ENCODE measurements around the gene TBC1D30.

Gene TBC1D30

GRCh38 chr12:64821116-64821630, 3.3 kb upstream of the TBC1D30 start:
- H3K27ac ChIP-seq = peak overlapping the region; percentile 48
- TF ChIP-seq ZFX (IDR thresholded peaks at IDR 0.05; ENCODE audit: borderline replicate concordance) = no peak
- TF ChIP-seq, protein P1, sequence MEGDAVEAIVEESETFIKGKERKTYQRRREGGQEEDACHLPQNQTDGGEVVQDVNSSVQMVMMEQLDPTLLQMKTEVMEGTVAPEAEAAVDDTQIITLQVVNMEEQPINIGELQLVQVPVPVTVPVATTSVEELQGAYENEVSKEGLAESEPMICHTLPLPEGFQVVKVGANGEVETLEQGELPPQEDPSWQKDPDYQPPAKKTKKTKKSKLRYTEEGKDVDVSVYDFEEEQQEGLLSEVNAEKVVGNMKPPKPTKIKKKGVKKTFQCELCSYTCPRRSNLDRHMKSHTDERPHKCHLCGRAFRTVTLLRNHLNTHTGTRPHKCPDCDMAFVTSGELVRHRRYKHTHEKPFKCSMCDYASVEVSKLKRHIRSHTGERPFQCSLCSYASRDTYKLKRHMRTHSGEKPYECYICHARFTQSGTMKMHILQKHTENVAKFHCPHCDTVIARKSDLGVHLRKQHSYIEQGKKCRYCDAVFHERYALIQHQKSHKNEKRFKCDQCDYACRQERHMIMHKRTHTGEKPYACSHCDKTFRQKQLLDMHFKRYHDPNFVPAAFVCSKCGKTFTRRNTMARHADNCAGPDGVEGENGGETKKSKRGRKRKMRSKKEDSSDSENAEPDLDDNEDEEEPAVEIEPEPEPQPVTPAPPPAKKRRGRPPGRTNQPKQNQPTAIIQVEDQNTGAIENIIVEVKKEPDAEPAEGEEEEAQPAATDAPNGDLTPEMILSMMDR (IDR thresholded peaks at IDR 0.05) = no peak

DNA sequence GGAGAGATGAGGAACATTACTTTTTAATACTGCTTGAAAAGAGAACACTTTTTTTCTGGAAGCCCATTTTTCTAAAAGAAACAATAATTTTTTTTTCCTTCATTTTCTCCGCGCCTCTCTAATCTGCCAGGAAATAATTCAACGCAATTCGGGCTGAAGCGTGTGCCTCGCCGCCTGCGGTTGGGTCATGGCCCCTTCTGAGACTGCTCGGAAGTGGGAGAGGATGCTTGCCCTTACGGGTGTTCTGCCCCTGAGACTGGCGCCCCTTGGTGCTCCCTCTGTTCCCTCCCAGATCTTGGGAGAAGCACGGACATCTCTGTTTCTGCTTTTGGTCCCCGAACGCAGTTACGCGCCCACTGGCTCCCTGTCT, 332 bp upstream of the TBC1D30 start:
- H3K27ac ChIP-seq = no peak overlapping the region
- TF ChIP-seq, protein P1 (IDR thresholded peaks at IDR 0.05) = no peak
- no peak for TF ChIP-seq ZFX (IDR thresholded peaks at IDR 0.05; ENCODE audit: borderline replicate concordance)

GRCh38 chr12:64825143-64826021, 935 bp downstream of the TBC1D30 start:
- no peak overlapping the region for H3K27ac ChIP-seq
- no peak for TF ChIP-seq ZFX (IDR thresholded peaks at IDR 0.05; ENCODE audit: borderline replicate concordance)
- TF ChIP-seq, protein P1 (IDR thresholded peaks at IDR 0.05) = no peak

- H3K27ac ChIP-seq = no peak overlapping the region
- TF ChIP-seq ZFX (IDR thresholded peaks at IDR 0.05; ENCODE audit: borderline replicate concordance) = no peak
- TF ChIP-seq, protein P1 (IDR thresholded peaks at IDR 0.05) = no peak
These were observed 1.8 kb downstream of the TBC1D30 start for GRCh38 chr12:64826234-64826633.

DNA sequence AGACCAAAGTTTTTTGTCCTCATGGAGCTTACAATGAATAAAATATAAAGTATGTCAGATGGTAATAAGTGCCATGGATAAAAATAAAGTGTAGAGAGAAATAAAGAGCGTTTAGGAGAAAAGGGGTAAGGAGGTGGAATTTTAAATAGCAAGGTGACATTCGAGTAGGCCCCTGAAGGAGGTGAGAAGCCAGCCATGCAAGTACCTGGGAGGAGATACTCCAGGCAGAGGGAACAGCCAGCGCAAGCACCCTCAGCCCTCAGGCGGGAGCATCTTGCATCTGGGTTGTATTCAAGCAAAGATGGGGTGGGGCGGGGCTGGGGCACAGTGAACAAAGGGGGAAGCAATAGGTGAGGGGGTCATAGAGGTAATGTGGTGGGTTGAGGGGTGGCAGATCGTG, 4.3 kb downstream of the TBC1D30 start:
- TF ChIP-seq ZFX (IDR thresholded peaks at IDR 0.05; ENCODE audit: borderline replicate concordance) = no peak
- TF ChIP-seq, protein P1 (IDR thresholded peaks at IDR 0.05) = no peak
- H3K27ac ChIP-seq = no peak overlapping the region

DNA sequence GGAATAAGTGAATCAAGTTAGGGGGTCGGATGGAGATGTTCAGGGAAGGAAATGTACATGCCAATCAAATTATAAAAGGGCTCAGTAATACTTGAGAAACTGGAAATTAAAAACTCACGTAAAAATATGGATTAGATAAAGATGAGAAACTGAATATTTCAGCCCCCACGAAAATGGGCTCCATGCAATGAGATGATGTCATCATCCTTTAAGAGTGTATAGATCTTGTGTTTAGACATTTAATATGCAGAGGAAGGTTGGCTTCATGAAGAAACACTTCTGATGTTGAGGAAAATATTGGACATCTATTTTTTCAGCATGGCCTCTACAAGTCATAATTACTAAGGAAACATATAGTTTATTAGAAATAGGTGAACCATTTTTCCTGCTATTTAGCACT, 9.5 kb downstream of the TBC1D30 start:
- H3K27ac ChIP-seq = no peak overlapping the region
- TF ChIP-seq ZFX (IDR thresholded peaks at IDR 0.05; ENCODE audit: borderline replicate concordance) = no peak
- TF ChIP-seq, protein P1 (IDR thresholded peaks at IDR 0.05) = no peak

DNA sequence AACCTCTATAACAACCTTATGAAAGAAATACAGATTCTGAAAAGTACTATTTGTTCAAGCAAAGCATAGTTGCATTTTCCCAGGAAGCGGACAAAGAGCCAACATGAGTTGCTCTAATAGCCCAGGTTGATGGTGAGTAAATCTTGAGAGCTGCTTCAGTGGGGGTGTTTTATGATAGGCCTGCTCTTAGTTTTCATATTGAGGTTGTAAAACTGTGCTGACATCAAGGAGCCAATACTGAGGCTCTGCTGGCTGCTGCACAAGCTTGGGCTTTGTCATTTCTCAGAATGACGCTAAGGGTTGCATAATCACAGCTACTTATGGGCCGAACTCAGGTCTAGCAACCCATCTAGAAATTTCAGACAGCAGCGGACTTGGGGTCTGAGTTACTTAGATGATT, 11.5 kb downstream of the TBC1D30 start:
- TF ChIP-seq, protein P1 (IDR thresholded peaks at IDR 0.05) = no peak
- TF ChIP-seq ZFX (IDR thresholded peaks at IDR 0.05; ENCODE audit: borderline replicate concordance) = no peak
- no peak overlapping the region for H3K27ac ChIP-seq
